Trophoblast cell (in vitro differentiated cells and primary cell): ENCODE data around the gene DZIP3.
"Not testable (repeated sequence)": the region's sequence is repeated elsewhere in the genome, so short reads cannot be mapped to it uniquely, and the experiment has no call there.

Source experiments
- DNase-seq, 2 donors: peaks; one replicate each; pipeline ENCODE4 v3.0.0-alpha.2; 2016
- H2AFZ ChIP-seq: 2 replicates; pipeline ENCODE4 v1.6.1; 2013; ENCODE audit warnings: low read length, moderate library complexity, mild to moderate bottlenecking; ENCODE audit not compliant: insufficient read depth, poor library complexity
- H2AK5ac ChIP-seq: 2 replicates; pipeline ENCODE4 v1.6.1; 2013; ENCODE audit warnings: mild to moderate bottlenecking, low read length
- H2BK120ac ChIP-seq: 2 replicates; pipeline ENCODE4 v1.6.1; 2013; ENCODE audit warnings: low read length, mild to moderate bottlenecking, moderate library complexity; ENCODE audit not compliant: insufficient read depth, poor library complexity
- H2BK12ac ChIP-seq: 2 replicates; pipeline ENCODE4 v1.6.1; 2013; ENCODE audit warnings: mild to moderate bottlenecking, low read length, moderate library complexity
- H2BK5ac ChIP-seq: 2 replicates; pipeline ENCODE4 v1.6.1; 2013; ENCODE audit warnings: low read length, low read depth, moderate library complexity, mild to moderate bottlenecking; ENCODE audit not compliant: poor library complexity
- H3K14ac ChIP-seq: 2 replicates; pipeline ENCODE4 v1.6.1; 2013; ENCODE audit warnings: mild to moderate bottlenecking, low read length
- H3K18ac ChIP-seq: 2 replicates; pipeline ENCODE4 v1.6.1; 2013; ENCODE audit warnings: mild to moderate bottlenecking, low read length
- H3K23ac ChIP-seq: 2 replicates; pipeline ENCODE4 v1.6.1; 2013; ENCODE audit warnings: low read length
- H3K27ac ChIP-seq: 2 replicates; pipeline ENCODE4 v1.5.1; 2013; ENCODE audit warnings: low read depth, mild to moderate bottlenecking, inconsistent platforms, low read length, moderate library complexity
- H3K27me3 ChIP-seq: 2 replicates; pipeline ENCODE4 v1.6.1; 2013; ENCODE audit warnings: inconsistent platforms, mild to moderate bottlenecking, low read length, moderate library complexity; ENCODE audit not compliant: insufficient read depth
- H3K36me3 ChIP-seq, 2 experiments: 1 replicate in 1 of 2; 2 replicates in 1 of 2; pipeline ENCODE4 v1.6.1; 2013; ENCODE audit warnings: low read length in 2 of 2, mild to moderate bottlenecking in 2 of 2, moderate library complexity in 1 of 2; ENCODE audit not compliant: insufficient read depth in 2 of 2, control insufficient read depth in 1 of 2
- H3K4ac ChIP-seq: 2 replicates; pipeline ENCODE4 v1.6.1; 2013; ENCODE audit warnings: low read depth, mild to moderate bottlenecking, low read length, moderate library complexity
- H3K4me1 ChIP-seq, 2 experiments: 1 replicate in 1 of 2; 2 replicates in 1 of 2; pipeline ENCODE4 v1.6.1; 2013; ENCODE audit warnings: low read length in 2 of 2, mild to moderate bottlenecking in 2 of 2, moderate library complexity in 1 of 2; ENCODE audit not compliant: insufficient read depth in 2 of 2, control insufficient read depth in 1 of 2
- H3K4me2 ChIP-seq: 2 replicates; pipeline ENCODE4 v1.6.1; 2013; ENCODE audit warnings: inconsistent platforms, mild to moderate bottlenecking, low read length, moderate library complexity
- H3K4me3 ChIP-seq: 2 replicates; pipeline ENCODE4 v1.5.1; 2013; ENCODE audit warnings: mild to moderate bottlenecking, low read depth, low read length, inconsistent platforms
- H3K79me1 ChIP-seq: one replicate; pipeline ENCODE4 v1.6.1; 2013; ENCODE audit warnings: low read length
- H3K79me2 ChIP-seq: 2 replicates; pipeline ENCODE4 v1.6.1; 2013; ENCODE audit warnings: low read length, mild to moderate bottlenecking; ENCODE audit not compliant: control insufficient read depth, insufficient read depth, poor library complexity
- H3K9ac ChIP-seq: 2 replicates; pipeline ENCODE4 v1.6.1; 2013; ENCODE audit warnings: mild to moderate bottlenecking, low read length
- H3K9me3 ChIP-seq: 2 replicates; pipeline ENCODE4 v1.6.1; 2013; ENCODE audit warnings: low read depth, mild to moderate bottlenecking, control low read depth, inconsistent platforms, low read length; ENCODE audit not compliant: insufficient read depth
- H4K12ac ChIP-seq: 2 replicates; pipeline ENCODE4 v1.6.1; 2013; ENCODE audit warnings: low read depth, mild to moderate bottlenecking, low read length, moderate library complexity
- H4K8ac ChIP-seq: 2 replicates; pipeline ENCODE4 v1.6.1; 2013; ENCODE audit warnings: low read depth, mild to moderate bottlenecking, low read length, moderate library complexity
- H4K91ac ChIP-seq: one replicate; pipeline ENCODE4 v1.6.1; 2013; ENCODE audit warnings: low read depth, mild to moderate bottlenecking, low read length, moderate library complexity
- WGBS: extraction: QIAGEN DNeasy Blood & Tissue Kit; methylation state at CpG from one replicate; pipeline ENCODE4 v1.1.7; 2013; ENCODE audit warnings: missing lambda C conversion rate; ENCODE audit not compliant: insufficient read length, insufficient coverage; ENCODE audit errors: extremely low coverage; 5-methylcytosine and 5-hydroxymethylcytosine counted together

DZIP3 gene

GRCh38 chr3:108610651-108611050, 21.1 kb downstream of the DZIP3 start:
- no peak for DNase-seq
- no CpG with 5 or more reads among the region's 1 CpG for WGBS

GRCh38 chr3:108616090-108616489, 26.6 kb downstream of the DZIP3 start:
- not testable (repeated sequence) for H3K4ac ChIP-seq, H2BK12ac ChIP-seq, H3K4me3 ChIP-seq, H3K9ac ChIP-seq, H3K23ac ChIP-seq, H3K4me2 ChIP-seq, H3K27ac ChIP-seq, H3K79me2 ChIP-seq, H3K79me1 ChIP-seq, H3K36me3 ChIP-seq, DNase-seq, H2BK120ac ChIP-seq, H2AFZ ChIP-seq, H3K14ac ChIP-seq, H4K8ac ChIP-seq, H3K4me1 ChIP-seq, H4K91ac ChIP-seq, H3K27me3 ChIP-seq, H3K9me3 ChIP-seq, H2AK5ac ChIP-seq, H2BK5ac ChIP-seq, H4K12ac ChIP-seq, H3K18ac ChIP-seq
- WGBS = no CpG with 5 or more reads among the region's 8 CpGs

More at GRCh38 chr3:108610651-108611050, 21.1 kb downstream of the DZIP3 start:
- Histone ChIP-seq H2BK120ac (no peak overlapping the region), H4K8ac (no peak overlapping the region), H3K9me3 (no peaks in the 10 kb centered on the region), H3K4ac (no peak overlapping the region), H3K4me1 (no peaks in the 10 kb centered on the region), H2BK5ac (no peak overlapping the region), H3K14ac (no peak overlapping the region), H3K36me3 (no peaks in the 10 kb centered on the region), H2AFZ (no peak overlapping the region), H3K9ac (no peak overlapping the region), H4K91ac (no peak overlapping the region), H3K4me2 (no peak overlapping the region), H2AK5ac (no peak overlapping the region), H3K27me3 (no peaks in the 10 kb centered on the region), H3K27ac (no peak overlapping the region), H3K79me1 (no peaks in the 10 kb centered on the region), H2BK12ac (no peak overlapping the region), H4K12ac (no peak overlapping the region), H3K23ac (no peak overlapping the region), H3K79me2 (no peaks in the 10 kb centered on the region), H3K18ac (no peak overlapping the region), H3K4me3 (no peak overlapping the region)

DNA sequence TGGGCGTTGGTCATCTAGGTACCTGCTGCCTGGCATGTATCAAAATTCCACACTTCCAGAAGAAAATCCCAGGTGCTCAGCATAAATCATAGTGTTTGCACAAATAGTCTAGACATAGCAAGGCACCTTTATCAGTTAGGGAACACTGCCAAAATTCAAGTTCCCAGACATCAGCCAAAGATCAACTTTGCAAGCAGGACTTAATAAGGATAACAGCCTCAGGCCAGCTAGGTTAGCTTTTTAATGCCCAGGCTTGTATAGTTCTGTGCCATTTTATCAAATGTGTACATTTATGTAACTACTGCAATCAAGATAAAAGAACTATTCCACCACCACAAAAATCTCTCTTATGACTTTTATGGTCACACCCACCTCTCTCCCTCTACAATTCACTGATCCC, 30.7 kb downstream of the DZIP3 start:
- no CpG with 5 or more reads among the region's 1 CpG for WGBS
- H2AK5ac ChIP-seq = no peak overlapping the region

DNA sequence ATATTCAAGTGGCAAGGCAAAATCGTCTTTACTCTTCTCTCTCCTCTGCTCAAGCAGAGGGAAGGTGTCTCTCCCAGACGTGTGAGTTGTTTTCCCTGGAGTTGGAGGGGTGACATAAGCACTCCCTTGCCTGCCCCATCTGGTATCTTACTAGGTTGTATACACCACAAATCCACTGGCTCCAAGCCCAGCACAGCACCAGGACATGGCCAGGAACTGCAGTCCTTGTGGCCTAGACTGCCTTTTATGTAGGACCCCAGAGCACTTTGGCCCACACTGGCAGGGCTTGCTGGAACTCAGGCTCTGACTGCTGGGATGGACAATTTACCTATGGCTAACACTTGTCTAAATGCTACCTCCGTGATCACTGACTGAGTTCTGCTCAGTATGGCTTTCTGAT, 34.0 kb downstream of the DZIP3 start:
- no CpG with 5 or more reads among the region's 3 CpGs for WGBS

More for the DNA sequence above, 30.7 kb downstream of the DZIP3 start:
- Histone ChIP-seq H3K18ac (no peak overlapping the region), H3K27me3 (no peaks in the 10 kb centered on the region), H2BK12ac (no peak overlapping the region), H2BK120ac (no peak overlapping the region), H4K8ac (no peak overlapping the region), H3K14ac (no peak overlapping the region), H4K12ac (no peak overlapping the region), H2BK5ac (no peak overlapping the region), H3K9me3 (no peaks in the 10 kb centered on the region), H3K23ac (no peak overlapping the region), H3K4me2 (no peak overlapping the region), H3K4me3 (no peak overlapping the region), H3K36me3 (no peaks in the 10 kb centered on the region), H3K79me1 (no peaks in the 10 kb centered on the region), H3K79me2 (no peaks in the 10 kb centered on the region), H3K27ac (no peak overlapping the region), H4K91ac (no peak overlapping the region), H3K4me1 (no peaks in the 10 kb centered on the region), H2AFZ (no peak overlapping the region), H3K4ac (no peak overlapping the region), H3K9ac (no peak overlapping the region)
- DNase-seq = no peak

More for the DNA sequence above, 34.0 kb downstream of the DZIP3 start:
- Histone ChIP-seq H3K9me3 (no peaks in the 10 kb centered on the region), H4K8ac (no peak overlapping the region), H3K79me2 (no peaks in the 10 kb centered on the region), H3K27ac (no peak overlapping the region), H2AK5ac (no peak overlapping the region), H4K91ac (no peak overlapping the region), H3K23ac (no peak overlapping the region), H3K4ac (no peak overlapping the region), H4K12ac (no peak overlapping the region), H3K4me1 (no peaks in the 10 kb centered on the region), H3K9ac (no peak overlapping the region), H3K18ac (no peak overlapping the region), H3K36me3 (no peaks in the 10 kb centered on the region), H3K4me3 (no peak overlapping the region), H3K27me3 (no peaks in the 10 kb centered on the region), H2BK120ac (no peak overlapping the region), H3K79me1 (no peaks in the 10 kb centered on the region), H2AFZ (no peak overlapping the region), H3K4me2 (no peak overlapping the region), H3K14ac (no peak overlapping the region), H2BK12ac (no peak overlapping the region), H2BK5ac (no peak overlapping the region)
- no peak for DNase-seq
